ENCODE data around the gene ABCB6. TPM values are rescaled to one million over a fixed set of nuclear protein-coding genes. Genes with fewer than 3 reads are reported as not detected.

Gene ABCB6
- total RNA-seq, 2 experiments from 2014 or later: 6.4 to 10.2 TPM

DNA sequence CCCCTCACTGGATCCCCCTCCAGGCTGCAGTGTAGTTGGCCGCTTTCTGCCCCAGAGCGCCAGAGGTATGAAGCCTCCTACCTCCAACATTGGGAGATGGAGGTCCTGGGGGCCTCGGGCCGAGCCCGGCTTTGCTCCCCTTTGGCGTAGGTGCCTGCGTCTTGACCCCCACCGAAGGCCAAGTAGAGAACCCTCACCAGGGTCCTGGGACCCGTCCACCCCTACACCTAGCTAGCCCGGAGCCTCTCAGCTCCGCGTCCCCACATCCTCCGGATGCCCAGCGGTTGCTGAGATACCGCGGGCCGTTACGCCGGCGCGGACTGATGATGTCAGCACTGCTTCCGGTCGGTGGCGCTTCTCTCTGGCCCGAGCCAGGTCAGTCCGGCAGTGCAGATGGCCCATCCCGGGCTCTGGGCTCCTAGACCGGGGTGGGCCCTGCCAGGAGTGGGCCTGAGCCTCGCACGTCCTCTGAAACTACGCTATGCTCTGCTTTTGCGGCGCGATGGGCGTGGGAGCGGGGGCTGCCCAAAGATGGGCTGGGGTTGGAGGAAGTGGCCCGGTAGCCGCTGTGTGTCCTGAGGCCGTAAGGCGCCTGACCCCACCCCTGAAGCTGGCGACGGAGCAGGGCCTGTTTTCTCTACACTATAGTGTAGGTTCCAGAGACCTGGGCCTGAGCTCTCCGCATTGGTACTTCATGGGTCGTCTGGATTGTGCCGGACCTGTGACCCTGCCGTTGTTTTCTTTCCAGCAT is 26.6 kb upstream of the ABCB6 start, which contains the start of the genes GLB1L and STK16:
Gene GLB1L, minus strand, starts transcription at position 297 of the 751 bp plus-strand sequence. CDS start 1,871 bp downstream, outside the sequence.
Gene STK16, plus strand, starts transcription at position 332 of the 751 bp plus-strand sequence. CDS start 521 bp downstream, outside the sequence.
- Histone ChIP-seq H3K4me1 (ENCODE audit: insufficient read depth, low read length, poor library complexity, severe bottlenecking) (peaks cover 54% of the 10 kb centered on the region), H3K9me3 (ENCODE audit: low read length) (no peaks in the 10 kb centered on the region)
- BruUV-seq (replicated peaks): TSS peak; percentile 85

DNA sequence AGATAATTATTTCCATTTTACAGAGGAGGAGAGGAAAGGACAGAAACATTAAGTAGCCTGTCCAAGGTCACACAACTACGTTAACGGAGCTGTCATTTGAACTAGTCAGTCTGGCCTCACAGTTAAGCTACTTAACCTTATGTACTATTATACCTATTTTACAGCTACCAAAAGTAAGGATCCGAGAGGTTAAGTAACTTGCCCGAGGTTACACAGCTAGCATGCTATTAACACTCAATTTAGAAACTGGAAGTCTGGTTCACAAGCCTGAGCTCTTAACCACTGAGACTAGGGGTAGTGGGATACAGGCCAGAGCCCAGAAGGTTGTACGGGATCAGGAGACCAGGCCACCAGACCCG is 26.0 kb upstream of the ABCB6 start:
- CTCF ChIA-PET (ENCODE audit: unreplicated experiment): interaction anchor here (0.9 kb wide), 1 partner anchor 50 kb away, joined by 3 read pairs; no protein-coding TSS in a partner anchor
- intact Hi-C loops (cut with micrococcal nuclease; ENCODE audit: unreplicated experiment): loop anchor here (1.0 kb wide), 1 partner anchor 37 kb away; no protein-coding TSS in a partner anchor
- Histone ChIP-seq H3K79me2 (ENCODE audit: insufficient read depth, low read depth, low read length) (peaks cover 31% of the 10 kb centered on the region; the same call in 1 of the 2 replicates), H3K9me3 (ENCODE audit: low read length) (no peaks in the 10 kb centered on the region), H3K4me2 (ENCODE audit: low read length) (peak overlapping the region; percentile 93), H3K36me3 (ENCODE audit: insufficient read depth, low read length) (peaks cover 27% of the 10 kb centered on the region), H3K9me2 (ENCODE audit: insufficient read depth, low read length) (no peaks in the 10 kb centered on the region), H3K4me1 (ENCODE audit: insufficient read depth, low read length, poor library complexity, severe bottlenecking) (peaks cover 48% of the 10 kb centered on the region), H2AFZ (ENCODE audit: low read length) (peak overlapping the region; percentile 75; the same call in 1 of the 2 replicates), H4K20me1 (ENCODE audit: insufficient read depth, low read length) (no peaks in the 10 kb centered on the region), H3K27ac (ENCODE audit: low read depth, low read length, poor library complexity, severe bottlenecking) (peak overlapping the region; percentile 96), H3K4me3 (ENCODE audit: low read depth, low read length, poor library complexity, severe bottlenecking) (peak overlapping the region; percentile 84)
- POLR2A ChIA-PET: interaction anchor here (1.0 to 2.7 kb wide), 8 partner anchors 8 to 68 kb away, joined by 4 to 28 read pairs (median 8); partner anchors contain the start of genes ANKZF1, ATG9A, CNPPD1 and DNAJB2
- TF ChIP-seq EZH2phosphoT487 (IDR thresholded peaks at IDR 0.05; ENCODE audit: borderline replicate concordance, low read depth, low read length): no peak
- TF ChIP-seq, protein P1, sequence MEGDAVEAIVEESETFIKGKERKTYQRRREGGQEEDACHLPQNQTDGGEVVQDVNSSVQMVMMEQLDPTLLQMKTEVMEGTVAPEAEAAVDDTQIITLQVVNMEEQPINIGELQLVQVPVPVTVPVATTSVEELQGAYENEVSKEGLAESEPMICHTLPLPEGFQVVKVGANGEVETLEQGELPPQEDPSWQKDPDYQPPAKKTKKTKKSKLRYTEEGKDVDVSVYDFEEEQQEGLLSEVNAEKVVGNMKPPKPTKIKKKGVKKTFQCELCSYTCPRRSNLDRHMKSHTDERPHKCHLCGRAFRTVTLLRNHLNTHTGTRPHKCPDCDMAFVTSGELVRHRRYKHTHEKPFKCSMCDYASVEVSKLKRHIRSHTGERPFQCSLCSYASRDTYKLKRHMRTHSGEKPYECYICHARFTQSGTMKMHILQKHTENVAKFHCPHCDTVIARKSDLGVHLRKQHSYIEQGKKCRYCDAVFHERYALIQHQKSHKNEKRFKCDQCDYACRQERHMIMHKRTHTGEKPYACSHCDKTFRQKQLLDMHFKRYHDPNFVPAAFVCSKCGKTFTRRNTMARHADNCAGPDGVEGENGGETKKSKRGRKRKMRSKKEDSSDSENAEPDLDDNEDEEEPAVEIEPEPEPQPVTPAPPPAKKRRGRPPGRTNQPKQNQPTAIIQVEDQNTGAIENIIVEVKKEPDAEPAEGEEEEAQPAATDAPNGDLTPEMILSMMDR (conservative IDR thresholded peaks at IDR 0.05; ENCODE audit: low read length): no peak
- BruUV-seq (replicated peaks): no TSS peak
- no peak for DNase-seq (ENCODE audit: low spot score)

More for the DNA sequence above, 26.6 kb upstream of the ABCB6 start, which contains the start of the genes GLB1L and STK16:
- H3K4me3 ChIP-seq (ENCODE audit: low read depth, low read length, poor library complexity, severe bottlenecking): peak within 1 kb of the TSS; percentile 84
- peak within 1 kb of the TSS; percentile 96 for H3K27ac ChIP-seq (ENCODE audit: low read depth, low read length, poor library complexity, severe bottlenecking)
- DNase-seq (ENCODE audit: low spot score): peak; percentile 94
- no peaks in the 10 kb centered on the region for H3K9me2 ChIP-seq (ENCODE audit: insufficient read depth, low read length)
- CTCF ChIA-PET (ENCODE audit: unreplicated experiment): interaction anchor here (0.5 to 1.0 kb wide), 3 partner anchors 50 to 243 kb away, joined by 3 to 10 read pairs (median 3); no protein-coding TSS in a partner anchor
- H3K4me2 ChIP-seq (ENCODE audit: low read length): peak within 1 kb of the TSS; percentile 93
- peaks cover 33% of the 10 kb centered on the region for H3K36me3 ChIP-seq (ENCODE audit: insufficient read depth, low read length)
- H4K20me1 ChIP-seq (ENCODE audit: insufficient read depth, low read length): no peaks in the 10 kb centered on the region
- intact Hi-C loops (cut with micrococcal nuclease; ENCODE audit: unreplicated experiment): loop anchor here (1.0 kb wide), 1 partner anchor 38 kb away; no protein-coding TSS in a partner anchor
- H3K79me2 ChIP-seq (ENCODE audit: insufficient read depth, low read depth, low read length): peaks cover 31% of the 10 kb centered on the region; the same call in 1 of the 2 replicates
- peak within 1 kb of the TSS; percentile 75 for H2AFZ ChIP-seq (ENCODE audit: low read length)
- POLR2A ChIA-PET: interaction anchor here (0.5 to 2.7 kb wide), 14 partner anchors 8 to 143 kb away, joined by 3 to 28 read pairs (median 4); partner anchors contain the start of genes ANKZF1, ATG9A, CNPPD1 and DNAJB2
- TF ChIP-seq, protein P1 (conservative IDR thresholded peaks at IDR 0.05; ENCODE audit: low read length): no peak

Measured in OCI-LY7 (cell line).